PC-3 (cell line): ENCODE results near the gene NOCT.

ENCODE experiments used
- CTCF ChIP-seq: fragments of 300-600 bp; sonication (generic); conservative IDR thresholded peaks from 2 replicates; pipeline ENCODE4 v1.5.1; 2017; ENCODE audit warnings: antibody characterized with exemption, low read depth, mild to moderate bottlenecking, low read length
- EZH2 ChIP-seq: fragments of 300-600 bp; sonication (generic); IDR thresholded peaks from one replicate; pipeline ENCODE4 v1.6.1; 2017; ENCODE audit warnings: antibody characterized with exemption, mild to moderate bottlenecking, low read length; ENCODE audit not compliant: unreplicated experiment
- EZH2phosphoT487 ChIP-seq: fragments of 300-600 bp; sonication (generic); IDR thresholded peaks from 2 replicates; pipeline ENCODE4 v1.6.1; 2018; ENCODE audit warnings: mild to moderate bottlenecking, antibody characterized with exemption, low read length, borderline replicate concordance

- TF ChIP-seq CTCF (no peak), EZH2 (no peak), EZH2phosphoT487 (no peak)
Measured at GRCh38 chr4:139009702-139010101, 5.9 kb upstream of the NOCT start.
